HAP-1 (cell line): ENCODE results near the gene GFOD1.
A peak's percentile ranks its signal among the peaks of the same experiment; 100 is the strongest.

Experiments
- DNase-seq, 2 experiments: peaks; one replicate each; pipeline ENCODE4 v3.0.0-alpha.2; 2016 to 2020; ENCODE audit warnings: low spot score in 2 of 2
- H3K27me3 ChIP-seq: fragments of 250-450 bp; sonication (Bioruptor Pico); 2 replicates; pipeline ENCODE4 v1.5.1; 2020; ENCODE audit warnings: low read depth, mild to moderate bottlenecking, moderate library complexity
- H3K36me3 ChIP-seq: fragments of 250-450 bp; sonication (Bioruptor Pico); replicated peaks from 2 replicates; pipeline ENCODE4 v1.5.1; 2020; ENCODE audit warnings: mild to moderate bottlenecking
- H3K4me1 ChIP-seq: fragments of 250-450 bp; sonication (Bioruptor Pico); 2 replicates; pipeline ENCODE4 v1.5.1; 2020; ENCODE audit warnings: mild to moderate bottlenecking
- H3K4me3 ChIP-seq: fragments of 250-450 bp; sonication (Bioruptor Pico); 2 replicates; pipeline ENCODE4 v1.5.1; 2020; ENCODE audit warnings: mild to moderate bottlenecking, moderate library complexity
- H3K9me3 ChIP-seq: fragments of 250-450 bp; sonication (Bioruptor Pico); 2 replicates; pipeline ENCODE4 v1.5.1; 2020; ENCODE audit warnings: mild to moderate bottlenecking, moderate library complexity
- in situ Hi-C: fragments of 300-500 bp; cut with MboI; formaldehyde crosslinking; loops from 3 replicates; pipeline ENCODE4 v1.14.3; 2020; ENCODE audit warnings: low sequenced_read_pairs, inconsistent platforms, mixed read lengths

The GFOD1 gene

DNA sequence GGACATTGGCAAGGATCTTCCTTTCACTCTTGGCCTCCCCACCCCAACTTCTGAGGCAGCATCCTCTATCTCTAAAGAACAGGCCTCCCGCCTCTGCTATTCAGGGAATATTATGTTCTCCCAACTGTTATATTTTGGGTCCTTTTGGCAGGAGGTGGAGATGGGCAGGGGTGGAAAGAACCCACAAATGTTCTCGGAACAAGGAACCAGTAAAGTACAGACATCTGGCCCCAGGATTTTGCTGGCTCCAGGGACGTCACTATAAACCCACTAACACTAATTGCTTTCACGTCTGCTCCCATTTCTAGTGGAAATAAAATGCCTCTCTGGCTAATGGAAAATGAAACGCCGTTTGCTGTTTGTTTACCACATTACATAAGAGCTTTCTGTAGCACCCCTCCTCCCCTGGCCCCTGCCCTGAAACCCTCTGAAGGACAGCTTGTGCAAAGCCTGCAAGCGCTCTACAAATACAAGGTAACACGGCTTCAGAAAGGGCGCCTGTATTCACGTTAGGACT, 81.4 kb downstream of the GFOD1 start:
- no peak overlapping the region for H3K4me3 ChIP-seq
- H3K9me3 ChIP-seq, result no peaks in the 10 kb centered on the region
- H3K4me1 ChIP-seq, result peaks cover 10% of the 10 kb centered on the region
- DNase-seq, result no peak
- in situ Hi-C loops, result no loop called here
- no peaks in the 10 kb centered on the region for H3K27me3 ChIP-seq
- no peaks in the 10 kb centered on the region for H3K36me3 ChIP-seq

DNA sequence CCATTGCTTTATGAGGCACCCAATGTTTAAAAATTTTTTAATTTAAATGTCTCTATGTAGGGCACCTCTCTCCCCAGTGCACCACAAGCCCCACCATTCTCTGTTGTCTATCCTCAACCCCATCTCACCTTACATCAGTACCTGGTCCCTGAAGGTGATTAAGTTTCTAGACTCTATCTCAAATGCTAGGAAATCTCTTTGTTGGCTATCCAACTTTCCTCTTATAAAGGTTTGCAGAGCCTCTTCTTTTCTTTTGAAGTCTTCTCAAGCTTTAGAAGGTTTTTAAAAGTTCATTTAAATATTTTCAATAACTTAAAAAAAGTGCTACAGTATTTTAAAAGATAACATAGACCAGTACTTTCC, 82.5 kb downstream of the GFOD1 start:
- Histone ChIP-seq H3K4me3 (no peak overlapping the region), H3K9me3 (no peaks in the 10 kb centered on the region), H3K36me3 (no peaks in the 10 kb centered on the region), H3K4me1 (peaks cover 10% of the 10 kb centered on the region), H3K27me3 (no peaks in the 10 kb centered on the region)
- DNase-seq, result no peak
- in situ Hi-C loops, result no loop called here

GRCh38 chr6:13404228-13404891, 83.0 kb downstream of the GFOD1 start:
- in situ Hi-C loops, result no loop called here
- Histone ChIP-seq H3K36me3 (no peaks in the 10 kb centered on the region), H3K9me3 (no peaks in the 10 kb centered on the region), H3K4me1 (peaks cover 10% of the 10 kb centered on the region), H3K4me3 (no peak overlapping the region), H3K27me3 (no peaks in the 10 kb centered on the region)
- DNase-seq, result no peak

- in situ Hi-C loops, result no loop called here
- Histone ChIP-seq H3K4me1 (peaks cover 5% of the 10 kb centered on the region), H3K36me3 (no peaks in the 10 kb centered on the region), H3K4me3 (no peak overlapping the region), H3K9me3 (no peaks in the 10 kb centered on the region), H3K27me3 (no peaks in the 10 kb centered on the region)
- no peak for DNase-seq
These were observed 84.7 kb downstream of the GFOD1 start for GRCh38 chr6:13402711-13403110.

- Histone ChIP-seq H3K9me3 (no peaks in the 10 kb centered on the region), H3K4me3 (no peak overlapping the region), H3K27me3 (no peaks in the 10 kb centered on the region), H3K36me3 (no peaks in the 10 kb centered on the region), H3K4me1 (no peaks in the 10 kb centered on the region)
- in situ Hi-C loops, result no loop called here
- DNase-seq, result no peak
These were observed 86.6 kb downstream of the GFOD1 start for GRCh38 chr6:13400772-13401171.

DNA sequence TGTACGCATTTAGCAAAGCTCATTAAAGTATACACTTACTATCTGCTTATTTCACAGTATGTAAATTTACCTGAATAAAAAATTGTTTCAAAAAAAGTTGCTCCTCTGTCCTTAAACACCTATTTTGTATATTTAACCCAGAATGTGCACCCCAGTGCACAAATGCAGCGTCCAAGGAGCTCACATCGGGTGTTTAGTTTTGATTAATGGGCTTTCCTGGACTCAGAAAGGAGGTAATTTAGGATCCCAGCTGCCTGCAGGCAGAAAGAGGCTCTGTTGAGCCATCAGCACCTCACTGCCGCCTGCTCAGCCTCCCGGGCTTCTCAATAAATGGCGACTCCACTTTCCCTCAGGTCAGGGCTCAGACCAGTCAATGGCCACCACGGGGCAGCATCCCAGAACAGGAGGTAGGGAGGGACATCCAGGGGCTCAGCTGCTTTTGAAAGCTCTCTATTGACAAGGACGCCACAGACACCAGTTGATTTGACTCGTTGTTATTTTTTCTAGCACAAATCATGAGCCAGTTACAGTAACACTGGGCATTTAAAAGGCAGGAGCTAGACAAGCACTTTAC, 88.9 kb downstream of the GFOD1 start:
- H3K9me3 ChIP-seq, result no peaks in the 10 kb centered on the region
- no peak for DNase-seq
- in situ Hi-C loops, result no loop called here
- peaks cover 6% of the 10 kb centered on the region for H3K4me1 ChIP-seq
- no peaks in the 10 kb centered on the region for H3K36me3 ChIP-seq
- no peak overlapping the region for H3K4me3 ChIP-seq
- no peaks in the 10 kb centered on the region for H3K27me3 ChIP-seq

GRCh38 chr6:13398069-13398381, 89.4 kb downstream of the GFOD1 start:
- H3K4me1 ChIP-seq, result peaks cover 6% of the 10 kb centered on the region
- DNase-seq, result no peak
- H3K9me3 ChIP-seq, result no peaks in the 10 kb centered on the region
- H3K4me3 ChIP-seq, result no peak overlapping the region
- H3K36me3 ChIP-seq, result no peaks in the 10 kb centered on the region
- no peaks in the 10 kb centered on the region for H3K27me3 ChIP-seq
- in situ Hi-C loops, result no loop called here

GRCh38 chr6:13397359-13398068, 89.9 kb downstream of the GFOD1 start:
- Histone ChIP-seq H3K9me3 (no peaks in the 10 kb centered on the region), H3K4me3 (no peak overlapping the region), H3K27me3 (no peaks in the 10 kb centered on the region), H3K36me3 (no peaks in the 10 kb centered on the region), H3K4me1 (peaks cover 6% of the 10 kb centered on the region)
- no peak for DNase-seq
- in situ Hi-C loops, result no loop called here

- Histone ChIP-seq H3K4me3 (no peak overlapping the region), H3K36me3 (no peaks in the 10 kb centered on the region), H3K27me3 (no peaks in the 10 kb centered on the region), H3K9me3 (no peaks in the 10 kb centered on the region), H3K4me1 (peaks cover 6% of the 10 kb centered on the region)
- no peak for DNase-seq
- in situ Hi-C loops, result no loop called here
These were observed 91.1 kb downstream of the GFOD1 start for GRCh38 chr6:13396241-13396792.

GRCh38 chr6:13395272-13396237, 91.8 kb downstream of the GFOD1 start:
- H3K36me3 ChIP-seq, result no peaks in the 10 kb centered on the region
- peaks cover 6% of the 10 kb centered on the region for H3K4me1 ChIP-seq
- H3K9me3 ChIP-seq, result no peaks in the 10 kb centered on the region
- DNase-seq, result peak in 1 of 2 experiments; percentile 54
- in situ Hi-C loops, result no loop called here
- no peaks in the 10 kb centered on the region for H3K27me3 ChIP-seq
- H3K4me3 ChIP-seq, result no peak overlapping the region

- Histone ChIP-seq H3K4me3 (no peak overlapping the region), H3K9me3 (peaks cover 4% of the 10 kb centered on the region; the same call in 1 of the 2 replicates), H3K36me3 (no peaks in the 10 kb centered on the region), H3K27me3 (no peaks in the 10 kb centered on the region), H3K4me1 (peaks cover 6% of the 10 kb centered on the region)
- no peak for DNase-seq
- in situ Hi-C loops, result no loop called here
These were observed 94.9 kb downstream of the GFOD1 start for GRCh38 chr6:13392462-13392861.

DNA sequence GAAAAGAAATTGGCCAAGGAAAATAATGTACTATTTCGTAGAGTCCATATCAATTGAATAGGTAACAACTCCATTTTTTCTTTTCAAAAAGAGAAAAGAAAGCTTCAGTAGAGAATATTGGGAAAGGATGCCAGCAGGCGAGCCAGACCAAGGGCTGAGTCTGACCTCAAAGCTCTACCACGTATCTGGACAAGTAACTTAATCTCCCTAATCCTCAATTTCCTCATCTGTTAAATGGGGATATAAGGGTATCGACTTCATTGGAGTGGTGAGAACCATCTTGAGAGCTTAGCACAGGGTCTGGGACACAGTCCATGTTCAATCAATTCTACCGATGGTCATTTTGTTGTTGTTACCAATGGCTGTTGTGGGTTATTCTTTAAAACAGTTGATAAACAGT, 95.9 kb downstream of the GFOD1 start:
- H3K4me3 ChIP-seq, result no peak overlapping the region
- in situ Hi-C loops, result no loop called here
- no peaks in the 10 kb centered on the region for H3K36me3 ChIP-seq
- H3K9me3 ChIP-seq, result peaks cover 4% of the 10 kb centered on the region; the same call in 1 of the 2 replicates
- peaks cover 6% of the 10 kb centered on the region for H3K4me1 ChIP-seq
- no peak for DNase-seq
- no peaks in the 10 kb centered on the region for H3K27me3 ChIP-seq

- peaks cover 4% of the 10 kb centered on the region; the same call in 1 of the 2 replicates for H3K9me3 ChIP-seq
- H3K27me3 ChIP-seq, result no peaks in the 10 kb centered on the region
- no peak for DNase-seq
- H3K36me3 ChIP-seq, result no peaks in the 10 kb centered on the region
- in situ Hi-C loops, result no loop called here
- H3K4me3 ChIP-seq, result no peak overlapping the region
- peaks cover 6% of the 10 kb centered on the region for H3K4me1 ChIP-seq
These were observed 96.7 kb downstream of the GFOD1 start for GRCh38 chr6:13390658-13391057.
